ENCODE data around the gene RAE1. TPM values are rescaled to one million over a fixed set of nuclear protein-coding genes. Genes with fewer than 3 reads are reported as not detected.

Gene RAE1
- total RNA-seq, 2 experiments from 2014 or later, result 31.8 to 34.4 TPM

DNA sequence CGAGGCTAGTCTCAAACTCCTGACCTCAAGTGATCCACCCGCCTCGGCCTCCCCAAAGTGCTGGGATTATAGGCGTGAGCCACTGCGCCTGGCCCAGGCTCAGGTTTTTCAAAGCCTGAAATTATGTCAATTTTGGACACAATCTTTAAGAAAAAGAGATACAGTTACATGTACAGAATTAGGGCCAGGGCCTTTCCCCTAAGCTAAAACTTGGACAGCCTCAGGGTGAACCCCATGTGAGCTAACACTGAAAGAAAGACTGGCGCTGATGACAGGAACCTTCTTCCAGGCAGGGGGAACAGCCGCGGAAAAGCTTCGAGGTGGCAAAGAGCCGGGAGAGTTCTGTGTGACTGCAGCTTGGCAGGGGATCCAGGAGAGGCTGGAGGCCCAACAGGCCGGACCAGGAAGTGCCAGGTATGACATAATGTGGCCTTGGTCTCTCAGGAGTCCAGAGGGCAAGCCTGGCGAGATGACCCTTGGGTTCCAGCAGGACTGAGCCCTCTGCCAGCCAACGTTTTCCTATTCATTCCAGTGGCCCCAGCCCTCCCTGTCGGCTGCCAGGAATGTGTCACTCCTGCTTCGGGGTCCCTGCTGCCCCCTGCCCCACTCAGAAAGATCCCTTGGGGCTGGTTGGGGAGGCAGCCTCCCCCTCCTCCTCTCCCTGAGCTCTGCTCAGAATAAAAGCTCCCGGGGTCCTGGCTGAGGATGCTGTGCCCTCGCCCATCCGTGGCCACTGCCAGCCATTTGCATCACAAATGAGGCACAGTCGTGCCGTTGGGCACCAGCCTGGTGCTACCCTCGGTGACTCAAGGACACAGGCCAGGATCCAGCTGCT, 77.5 kb downstream of the RAE1 start:
- H3K9me3 Mint-ChIP-seq, result no peaks in the 10 kb centered on the region
- H3K36me3 Mint-ChIP-seq, result no peaks in the 10 kb centered on the region
- H3K4me1 Mint-ChIP-seq, result peaks cover 36% of the 10 kb centered on the region
- DNase-seq (no peak), ATAC-seq (ENCODE audit: low read depth) (no peak)
- no peak overlapping the region for H3K4me3 Mint-ChIP-seq
- no peak overlapping the region for H3K27ac Mint-ChIP-seq
- H3K27me3 Mint-ChIP-seq, result peaks cover 1% of the 10 kb centered on the region
- POLR2A ChIA-PET, result interaction anchor here (0.8 to 1.1 kb wide), 2 partner anchors 30 to 31 kb away, joined by 3 read pairs; no protein-coding TSS in a partner anchor

Small RNAs within 50 kb of the gene (microRNA-seq; reads per million reads assigned to microRNA genes)
- not detected for gene MIR4325

Other genes starting within 250 kb of the RAE1 start
- not detected for gene BMP7, start 84.6 kb upstream of the RAE1 start, total RNA-seq
- gene SPO11, start 21.5 kb upstream of the RAE1 start, total RNA-seq, result not detected
- gene RBM38, start 40.1 kb downstream of the RAE1 start, total RNA-seq, result 10 to 100 TPM; 60.9 to 62.8 TPM
- not detected for gene CTCFL, start 173.9 kb downstream of the RAE1 start, total RNA-seq
- gene PCK1, start 209.9 kb downstream of the RAE1 start, total RNA-seq, result not detected